Neuronal stem cell (in vitro differentiated cells): Measurements from ENCODE around the gene ACTN1.

Experiments
- DNase-seq: peaks from one replicate; pipeline ENCODE4 v3.0.0-alpha.2; 2013; ENCODE audit warnings: low spot score
- H2AFZ ChIP-seq: one replicate; pipeline ENCODE4 v1.6.1; 2013; ENCODE audit warnings: mild to moderate bottlenecking, low read length, inconsistent platforms
- H2AK5ac ChIP-seq: 2 replicates; pipeline ENCODE4 v1.6.1; 2013; ENCODE audit warnings: low read depth, mild to moderate bottlenecking, inconsistent platforms, low read length, moderate library complexity, mixed read lengths
- H2BK120ac ChIP-seq: 2 replicates; pipeline ENCODE4 v1.6.1; 2013; ENCODE audit warnings: low read depth, mild to moderate bottlenecking, inconsistent platforms, low read length, moderate library complexity, mixed read lengths
- H2BK12ac ChIP-seq: one replicate; pipeline ENCODE4 v1.6.1; 2013; ENCODE audit warnings: low read length, inconsistent platforms
- H2BK15ac ChIP-seq: 2 replicates; pipeline ENCODE4 v1.6.1; 2013; ENCODE audit warnings: mild to moderate bottlenecking, low read length, inconsistent platforms, mixed read lengths
- H2BK5ac ChIP-seq: one replicate; pipeline ENCODE4 v1.6.1; 2013; ENCODE audit warnings: inconsistent platforms, mild to moderate bottlenecking, low read length, moderate library complexity
- H3K14ac ChIP-seq: one replicate; pipeline ENCODE4 v1.6.1; 2013; ENCODE audit warnings: low read length, inconsistent platforms
- H3K18ac ChIP-seq: 2 replicates; pipeline ENCODE4 v1.6.1; 2013; ENCODE audit warnings: low read length, inconsistent platforms
- H3K23ac ChIP-seq: 2 replicates; pipeline ENCODE4 v1.6.1; 2013; ENCODE audit warnings: low read depth, mild to moderate bottlenecking, mixed read lengths, low read length, inconsistent platforms; ENCODE audit not compliant: poor library complexity
- H3K27ac ChIP-seq: replicated peaks from 3 replicates; pipeline ENCODE4 v1.5.1; 2013; ENCODE audit warnings: low read length, inconsistent platforms
- H3K27me3 ChIP-seq, 3 experiments: 2 replicates each; pipeline ENCODE4 v1.6.1; 2013; ENCODE audit warnings: low read length in 3 of 3, mild to moderate bottlenecking in 2 of 3, inconsistent platforms in 1 of 3, low read depth in 1 of 3, mixed read lengths in 1 of 3, moderate library complexity in 1 of 3; ENCODE audit not compliant: control insufficient read depth in 3 of 3, insufficient read depth in 3 of 3
- H3K36me3 ChIP-seq, 2 donors: replicated peaks in 1 of 2; 2 replicates each; pipeline ENCODE4 v1.6.1; 2013; ENCODE audit warnings: low read length in 2 of 2; ENCODE audit not compliant: control insufficient read depth in 2 of 2, insufficient read depth in 2 of 2
- H3K4ac ChIP-seq: 2 replicates; pipeline ENCODE4 v1.6.1; 2013; ENCODE audit warnings: inconsistent platforms, mild to moderate bottlenecking, low read length, moderate library complexity
- H3K4me1 ChIP-seq, 2 donors: 1 replicate in 1 of 2; 2 replicates in 1 of 2; pipeline ENCODE4 v1.6.1; 2013; ENCODE audit warnings: low read length in 2 of 2, low read depth in 1 of 2; ENCODE audit not compliant: control insufficient read depth in 2 of 2, insufficient read depth in 1 of 2
- H3K4me2 ChIP-seq: one replicate; pipeline ENCODE4 v1.6.1; 2013; ENCODE audit warnings: mild to moderate bottlenecking, low read length, inconsistent platforms; ENCODE audit not compliant: insufficient read depth, poor library complexity, severe bottlenecking
- H3K4me3 ChIP-seq, 2 donors: 2 replicates each; pipeline ENCODE4 v1.5.1; 2013; ENCODE audit warnings: low read length in 2 of 2, mild to moderate bottlenecking in 2 of 2, inconsistent platforms in 1 of 2, moderate library complexity in 1 of 2
- H3K79me1 ChIP-seq: one replicate; pipeline ENCODE4 v1.6.1; 2013; ENCODE audit warnings: low read depth, mild to moderate bottlenecking, inconsistent platforms, low read length, moderate library complexity
- H3K9ac ChIP-seq: one replicate; pipeline ENCODE4 v1.6.1; 2013; ENCODE audit warnings: mild to moderate bottlenecking, low read depth, low read length, inconsistent platforms; ENCODE audit not compliant: poor library complexity
- H3K9me3 ChIP-seq, 2 donors: replicated peaks in 1 of 2; 2 replicates each; pipeline versions ENCODE3 to v1.6.1; 2013; ENCODE audit warnings: low read length in 2 of 2, mild to moderate bottlenecking in 2 of 2, inconsistent platforms in 1 of 2, low read depth in 1 of 2, mixed read lengths in 1 of 2, moderate library complexity in 1 of 2; ENCODE audit not compliant: control insufficient read depth in 2 of 2, insufficient read depth in 1 of 2
- H4K8ac ChIP-seq: one replicate; pipeline ENCODE4 v1.6.1; 2013; ENCODE audit warnings: low read depth, mild to moderate bottlenecking, inconsistent platforms, low read length, moderate library complexity
- H4K91ac ChIP-seq: one replicate; pipeline ENCODE4 v1.6.1; 2013; ENCODE audit warnings: low read length, low read depth, mild to moderate bottlenecking, inconsistent platforms; ENCODE audit not compliant: poor library complexity
- WGBS, 2 donors: extraction: QIAGEN DNeasy Blood & Tissue Kit; methylation state at CpG; one replicate each; pipeline ENCODE4 v1.1.7; 2013; ENCODE audit warnings: missing lambda C conversion rate in 2 of 2, mixed read lengths in 1 of 2; ENCODE audit not compliant: insufficient read length in 2 of 2, insufficient replicate concordance in 1 of 2; ENCODE audit errors: extremely low coverage in 2 of 2; 5-methylcytosine and 5-hydroxymethylcytosine counted together

ACTN1 gene

DNA sequence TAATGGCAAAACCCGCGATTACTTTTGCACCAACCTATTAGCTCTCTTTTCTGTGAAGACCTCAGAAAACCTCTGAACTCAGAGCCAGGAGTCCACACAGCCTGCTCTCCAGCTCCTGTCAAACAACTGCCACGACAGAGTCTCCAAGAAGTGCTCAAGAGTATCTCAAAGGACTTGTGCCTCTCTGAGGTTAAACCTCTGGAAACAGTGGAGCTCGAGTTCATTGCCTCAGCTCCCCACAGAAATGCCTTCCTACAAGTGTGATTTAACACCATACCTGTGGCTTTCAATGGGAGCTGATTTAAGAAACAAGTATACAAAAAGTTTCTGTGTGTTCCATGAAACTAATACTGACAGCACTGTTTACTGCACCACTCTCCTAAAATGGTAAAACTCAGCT lies 20.1 kb downstream of the ACTN1 start:
- H3K18ac ChIP-seq: no peak overlapping the region
- H4K8ac ChIP-seq: no peak overlapping the region
- no peak overlapping the region for H2BK15ac ChIP-seq
- no peak overlapping the region for H2BK120ac ChIP-seq
- no peak overlapping the region for H3K27ac ChIP-seq
- no peaks in the 10 kb centered on the region for H3K27me3 ChIP-seq
- no peak overlapping the region for H2AK5ac ChIP-seq
- peaks cover 7 to 15% of the 10 kb centered on the region in 2 donors for H3K4me1 ChIP-seq
- no peak overlapping the region for H3K23ac ChIP-seq
- peaks cover 0 to 3% of the 10 kb centered on the region in 2 donors for H3K9me3 ChIP-seq
- no peak overlapping the region for H2BK5ac ChIP-seq
- no peak overlapping the region for H3K14ac ChIP-seq
- H3K9ac ChIP-seq: no peak overlapping the region
- DNase-seq: no peak
- H4K91ac ChIP-seq: no peak overlapping the region
- H2AFZ ChIP-seq: no peak overlapping the region
- no peak overlapping the region for H3K4ac ChIP-seq
- H3K4me2 ChIP-seq: no peak overlapping the region
- no CpG with 5 or more reads among the region's 4 CpGs for WGBS, 2 donors
- H3K4me3 ChIP-seq: no peak overlapping the region
- peaks cover 9% of the 10 kb centered on the region for H3K79me1 ChIP-seq
- peaks cover 0 to 16% of the 10 kb centered on the region in 2 donors for H3K36me3 ChIP-seq
- H2BK12ac ChIP-seq: no peak overlapping the region

DNA sequence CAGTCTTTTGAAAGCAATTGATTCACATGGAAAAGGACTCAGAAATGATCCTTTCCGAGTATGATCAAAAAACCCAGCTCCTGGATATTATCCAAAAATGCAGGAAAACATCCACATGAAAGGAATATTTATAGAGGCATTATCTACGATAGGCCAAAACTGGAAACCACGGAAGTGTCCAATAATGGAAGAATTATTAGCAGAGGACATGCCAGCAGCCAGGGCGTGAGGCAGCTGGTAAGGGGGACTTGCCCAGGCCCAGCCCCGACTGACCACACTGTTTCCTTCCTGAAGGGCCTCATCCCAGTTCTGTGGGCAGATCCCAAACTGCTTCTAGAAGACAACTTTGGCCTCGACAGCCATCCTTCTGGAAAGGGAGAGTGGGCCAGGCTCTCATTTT lies 20.5 kb downstream of the ACTN1 start:
- Histone ChIP-seq H2BK120ac (no peak overlapping the region), H4K91ac (no peak overlapping the region), H3K23ac (no peak overlapping the region), H3K9ac (no peak overlapping the region), H4K8ac (no peak overlapping the region), H3K36me3 (peaks cover 0 to 16% of the 10 kb centered on the region in 2 donors), H2BK15ac (no peak overlapping the region), H3K4me1 (peaks cover 7 to 15% of the 10 kb centered on the region in 2 donors), H3K4ac (no peak overlapping the region), H2AK5ac (no peak overlapping the region), H3K9me3 (peaks cover 0 to 3% of the 10 kb centered on the region in 2 donors), H3K18ac (no peak overlapping the region), H2BK5ac (no peak overlapping the region), H3K4me2 (no peak overlapping the region), H2AFZ (no peak overlapping the region), H3K27ac (no peak overlapping the region), H3K79me1 (peaks cover 9% of the 10 kb centered on the region), H3K14ac (no peak overlapping the region), H3K27me3 (no peaks in the 10 kb centered on the region), H2BK12ac (no peak overlapping the region), H3K4me3 (no peak overlapping the region)
- DNase-seq: no peak
- WGBS, 2 donors: no CpG with 5 or more reads among the region's 6 CpGs

DNA sequence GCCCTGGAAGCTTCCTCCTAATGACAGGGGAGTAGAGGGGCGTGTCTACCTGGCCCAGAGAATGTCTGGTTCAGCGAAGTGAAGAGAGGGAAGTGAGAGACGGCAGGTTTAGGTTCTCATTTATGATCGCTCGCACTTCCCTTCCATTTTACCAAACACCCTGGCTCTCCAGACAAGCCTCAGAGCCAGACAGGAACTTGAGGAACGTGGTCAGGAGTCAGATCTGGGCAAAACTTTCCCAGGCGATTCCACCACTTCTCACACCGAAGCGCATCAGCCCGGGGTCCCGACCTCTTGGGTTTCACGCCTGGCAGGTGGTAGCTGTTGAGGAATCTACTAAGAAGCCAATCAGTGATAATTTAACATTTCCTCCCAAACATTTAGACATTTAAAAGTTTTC lies 21.3 kb downstream of the ACTN1 start:
- H3K36me3 ChIP-seq: peaks cover 0 to 16% of the 10 kb centered on the region in 2 donors
- H3K14ac ChIP-seq: no peak overlapping the region
- no peak overlapping the region for H2BK120ac ChIP-seq
- H4K8ac ChIP-seq: no peak overlapping the region
- no CpG with 5 or more reads among the region's 12 CpGs for WGBS, 2 donors
- no peak overlapping the region for H3K4me2 ChIP-seq
- H2BK5ac ChIP-seq: no peak overlapping the region
- no peak overlapping the region for H2AFZ ChIP-seq
- H4K91ac ChIP-seq: no peak overlapping the region
- H3K18ac ChIP-seq: no peak overlapping the region
- no peak overlapping the region for H3K4me3 ChIP-seq
- no peak overlapping the region for H3K27ac ChIP-seq
- H2BK12ac ChIP-seq: no peak overlapping the region
- no peak overlapping the region for H3K4ac ChIP-seq
- DNase-seq: no peak
- peaks cover 0 to 3% of the 10 kb centered on the region in 2 donors for H3K9me3 ChIP-seq
- no peak overlapping the region for H2AK5ac ChIP-seq
- peaks cover 10% of the 10 kb centered on the region for H3K79me1 ChIP-seq
- no peaks in the 10 kb centered on the region for H3K27me3 ChIP-seq
- H3K23ac ChIP-seq: no peak overlapping the region
- no peak overlapping the region for H2BK15ac ChIP-seq
- no peak overlapping the region for H3K9ac ChIP-seq
- peaks cover 7 to 15% of the 10 kb centered on the region in 2 donors for H3K4me1 ChIP-seq

DNA sequence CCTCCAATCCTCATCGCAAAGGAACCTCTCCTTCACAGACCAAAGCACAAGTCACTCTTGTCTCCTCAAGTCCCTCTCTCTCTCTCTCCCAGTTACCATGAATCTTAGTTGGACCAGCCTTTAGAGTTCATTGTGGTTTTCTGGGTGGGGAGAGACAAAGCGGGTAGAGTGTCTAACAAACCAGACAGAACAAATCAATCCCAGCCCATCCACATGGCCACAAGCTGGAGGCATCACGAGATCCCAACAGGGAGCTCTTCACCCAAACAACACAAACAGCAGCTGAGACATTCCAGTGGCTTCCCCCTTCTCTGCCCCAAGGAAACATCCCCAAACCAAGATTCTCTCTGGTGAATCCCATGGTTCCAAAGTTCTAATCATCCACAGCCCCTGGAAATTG lies 22.4 kb downstream of the ACTN1 start:
- Histone ChIP-seq H2BK5ac (no peak overlapping the region), H3K23ac (no peak overlapping the region), H3K36me3 (peaks cover 1 to 20% of the 10 kb centered on the region in 2 donors), H3K27ac (no peak overlapping the region), H3K18ac (no peak overlapping the region), H4K91ac (no peak overlapping the region), H3K9me3 (peaks cover 0 to 3% of the 10 kb centered on the region in 2 donors), H2BK12ac (no peak overlapping the region), H4K8ac (no peak overlapping the region), H3K4me1 (peaks cover 0 to 5% of the 10 kb centered on the region in 2 donors), H3K14ac (no peak overlapping the region), H3K4ac (no peak overlapping the region), H3K9ac (no peak overlapping the region), H3K4me3 (no peak overlapping the region), H3K79me1 (peaks cover 7% of the 10 kb centered on the region), H2AK5ac (no peak overlapping the region), H2AFZ (no peak overlapping the region), H2BK120ac (no peak overlapping the region), H2BK15ac (no peak overlapping the region), H3K4me2 (no peak overlapping the region), H3K27me3 (no peaks in the 10 kb centered on the region)
- no peak for DNase-seq
- no CpG with 5 or more reads among the region's 3 CpGs for WGBS, 2 donors
